GM13977 (cell line): Measurements from ENCODE around the gene PIAS4.

Experiments
- DNase-seq: peaks from one replicate; pipeline ENCODE4 v3.0.0; 2012; ENCODE audit warnings: low spot score
- in situ Hi-C: fragments of 300-500 bp; cut with MboI; formaldehyde crosslinking; loops from one replicate; pipeline ENCODE4 v1.12.0; 2022; ENCODE audit warnings: low sequenced_read_pairs, low pct_unique_long_range_greater_than_20kb, mixed read lengths, inconsistent platforms; ENCODE audit not compliant: unreplicated experiment
- TF ChIP-seq, protein P1 (sequence below): IDR thresholded peaks from 2 replicates; pipeline ENCODE4 v1.5.1; 2012; ENCODE audit warnings: mild to moderate bottlenecking, control low read depth; ENCODE audit not compliant: insufficient read depth; ENCODE audit errors: extremely low read depth, missing control alignments

Gene PIAS4

DNA sequence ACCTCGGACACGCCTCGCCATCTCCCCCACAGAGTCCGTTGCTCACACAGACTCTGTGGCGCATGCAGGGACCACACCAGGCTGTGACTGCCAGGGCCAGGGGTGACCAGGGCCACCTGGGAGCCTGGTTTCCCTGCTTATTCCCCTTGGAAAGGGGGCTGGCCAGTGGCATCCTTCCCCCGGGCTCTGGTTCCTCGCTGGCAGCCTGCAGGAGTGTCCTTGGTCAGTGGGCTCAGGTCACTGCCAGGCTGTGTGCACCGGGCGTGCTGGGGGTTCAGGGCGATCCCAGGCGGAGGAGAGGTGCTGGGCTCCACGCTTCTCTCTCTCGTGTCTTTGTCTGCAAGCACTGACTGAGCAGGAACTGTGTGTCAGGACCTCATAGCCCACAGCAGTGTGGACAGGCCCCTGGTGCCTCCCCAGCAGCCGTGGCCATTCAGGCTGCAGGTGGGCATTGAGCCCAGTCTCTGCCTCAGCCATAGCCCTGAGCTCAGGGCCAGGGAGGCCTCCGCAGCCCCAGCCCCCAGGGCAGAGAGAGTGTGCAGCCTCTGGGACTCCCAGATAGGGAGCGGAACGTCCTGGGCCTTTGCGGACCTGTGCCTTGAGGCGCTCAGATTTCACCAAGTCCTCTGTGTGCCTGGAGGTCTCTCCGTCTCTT is 6.5 kb downstream of the PIAS4 start:
- in situ Hi-C loops = no loop called here
- DNase-seq = no peak
- TF ChIP-seq, protein P1, sequence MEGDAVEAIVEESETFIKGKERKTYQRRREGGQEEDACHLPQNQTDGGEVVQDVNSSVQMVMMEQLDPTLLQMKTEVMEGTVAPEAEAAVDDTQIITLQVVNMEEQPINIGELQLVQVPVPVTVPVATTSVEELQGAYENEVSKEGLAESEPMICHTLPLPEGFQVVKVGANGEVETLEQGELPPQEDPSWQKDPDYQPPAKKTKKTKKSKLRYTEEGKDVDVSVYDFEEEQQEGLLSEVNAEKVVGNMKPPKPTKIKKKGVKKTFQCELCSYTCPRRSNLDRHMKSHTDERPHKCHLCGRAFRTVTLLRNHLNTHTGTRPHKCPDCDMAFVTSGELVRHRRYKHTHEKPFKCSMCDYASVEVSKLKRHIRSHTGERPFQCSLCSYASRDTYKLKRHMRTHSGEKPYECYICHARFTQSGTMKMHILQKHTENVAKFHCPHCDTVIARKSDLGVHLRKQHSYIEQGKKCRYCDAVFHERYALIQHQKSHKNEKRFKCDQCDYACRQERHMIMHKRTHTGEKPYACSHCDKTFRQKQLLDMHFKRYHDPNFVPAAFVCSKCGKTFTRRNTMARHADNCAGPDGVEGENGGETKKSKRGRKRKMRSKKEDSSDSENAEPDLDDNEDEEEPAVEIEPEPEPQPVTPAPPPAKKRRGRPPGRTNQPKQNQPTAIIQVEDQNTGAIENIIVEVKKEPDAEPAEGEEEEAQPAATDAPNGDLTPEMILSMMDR = no peak

DNA sequence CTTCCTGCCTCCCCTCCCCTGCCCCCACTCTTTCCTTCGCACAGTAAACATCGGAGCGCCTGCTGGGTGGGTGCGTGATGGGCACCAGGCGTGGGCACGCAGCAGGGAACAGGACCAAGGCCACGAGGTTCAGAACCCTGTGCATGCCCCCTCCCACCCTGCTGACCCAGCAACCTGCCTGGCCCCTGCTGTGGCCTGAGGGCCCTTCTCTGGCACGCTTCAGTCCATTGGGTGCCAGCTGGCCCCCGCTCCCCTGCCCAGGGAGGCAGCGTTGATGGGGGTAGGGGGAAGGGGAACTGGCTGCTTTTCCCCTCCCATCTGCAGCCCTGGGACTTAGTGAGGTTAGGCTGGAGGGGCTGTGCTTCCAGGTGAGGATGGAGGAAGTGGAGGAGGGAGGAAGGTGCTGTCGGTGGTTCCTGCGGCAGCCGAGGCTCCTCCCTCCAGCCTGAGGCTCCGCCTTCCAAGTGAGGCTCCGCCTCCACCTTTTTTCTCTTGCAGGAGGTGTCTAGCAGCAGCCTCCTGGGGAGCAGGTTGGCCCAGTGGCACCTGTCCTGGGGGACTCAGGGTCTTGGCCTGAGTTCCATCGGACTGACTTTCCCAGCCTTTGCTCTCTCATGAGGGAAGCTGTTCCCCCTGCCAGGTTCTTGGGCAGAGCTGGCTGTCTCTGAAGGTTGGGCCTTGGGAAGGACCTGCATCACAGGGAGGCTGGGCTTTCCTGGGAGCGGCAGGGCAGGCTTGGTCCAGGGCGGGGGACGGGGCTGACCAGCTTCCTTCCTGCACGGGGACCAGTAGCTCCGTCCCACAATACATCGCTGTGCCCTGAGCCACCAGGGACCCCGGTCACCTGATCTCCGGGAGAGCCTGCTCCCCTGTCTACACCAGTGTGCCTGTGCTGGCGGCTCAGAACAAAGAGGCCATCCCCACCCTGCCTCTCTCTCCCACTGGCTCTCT is 7.3 kb downstream of the PIAS4 start:
- in situ Hi-C loops = no loop called here
- TF ChIP-seq, protein P1 = no peak
- no peak for DNase-seq

GRCh38 chr19:4015705-4016402 is 8.3 kb downstream of the PIAS4 start:
- in situ Hi-C loops = no loop called here
- TF ChIP-seq, protein P1 = no peak
- no peak for DNase-seq

DNA sequence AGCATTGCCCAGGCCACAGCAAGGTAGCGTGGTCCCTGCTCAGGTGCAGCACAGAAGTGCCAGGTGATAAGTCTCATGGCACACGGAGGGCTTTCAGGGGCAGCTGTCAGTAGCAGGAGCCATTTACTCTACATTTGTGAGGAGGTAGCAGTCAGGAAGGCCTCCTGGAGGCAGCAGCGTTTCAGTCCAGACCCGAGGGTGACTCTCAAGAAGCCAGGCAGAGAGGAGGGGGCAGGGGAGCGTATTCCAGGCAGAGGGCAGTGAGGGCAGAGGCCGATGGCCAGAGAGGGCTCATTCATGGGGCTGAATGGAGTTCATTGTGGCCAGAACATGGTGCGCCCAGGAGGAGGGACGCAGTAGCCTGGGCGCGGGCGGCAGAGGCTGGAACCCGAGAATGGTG is 8.9 kb downstream of the PIAS4 start:
- in situ Hi-C loops = no loop called here
- DNase-seq = no peak
- TF ChIP-seq, protein P1 = no peak

DNA sequence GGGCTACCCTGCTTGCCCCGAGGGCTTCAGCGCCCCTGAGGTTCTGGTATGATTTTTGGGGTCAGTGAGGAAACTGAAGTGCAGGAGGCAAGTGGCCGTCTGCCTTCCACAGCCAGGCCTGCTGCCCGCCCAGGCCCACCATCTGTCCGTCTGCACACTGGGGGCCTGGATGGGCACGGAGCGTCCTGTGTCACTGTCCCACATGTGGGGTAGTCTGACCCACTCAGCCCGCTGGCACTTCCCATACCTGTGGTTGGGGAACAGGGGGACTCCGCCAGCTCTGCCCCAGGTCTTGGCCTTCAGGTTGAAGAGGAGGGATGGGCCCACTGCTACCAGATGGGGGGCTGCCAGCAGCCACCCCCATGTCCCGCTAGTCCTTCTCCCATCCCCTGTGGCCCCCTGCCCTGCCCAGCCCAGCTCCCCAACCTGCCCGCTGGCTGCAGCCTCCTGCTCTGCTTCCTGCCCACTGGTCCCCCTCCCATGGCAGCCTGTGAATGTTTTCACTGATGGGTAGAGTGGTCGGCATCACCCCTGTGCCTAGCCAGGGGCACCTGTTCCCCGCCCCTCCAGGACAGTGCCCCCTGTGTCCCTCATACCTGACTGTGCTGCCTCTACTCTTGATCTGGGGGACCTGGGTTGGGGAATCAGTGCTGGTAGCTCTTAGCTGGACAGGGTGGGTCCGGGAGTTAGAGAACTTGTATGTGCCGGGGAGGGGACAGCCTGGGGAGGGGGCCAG is 9.5 kb downstream of the PIAS4 start:
- in situ Hi-C loops = no loop called here
- TF ChIP-seq, protein P1 = no peak
- DNase-seq = no peak

DNA sequence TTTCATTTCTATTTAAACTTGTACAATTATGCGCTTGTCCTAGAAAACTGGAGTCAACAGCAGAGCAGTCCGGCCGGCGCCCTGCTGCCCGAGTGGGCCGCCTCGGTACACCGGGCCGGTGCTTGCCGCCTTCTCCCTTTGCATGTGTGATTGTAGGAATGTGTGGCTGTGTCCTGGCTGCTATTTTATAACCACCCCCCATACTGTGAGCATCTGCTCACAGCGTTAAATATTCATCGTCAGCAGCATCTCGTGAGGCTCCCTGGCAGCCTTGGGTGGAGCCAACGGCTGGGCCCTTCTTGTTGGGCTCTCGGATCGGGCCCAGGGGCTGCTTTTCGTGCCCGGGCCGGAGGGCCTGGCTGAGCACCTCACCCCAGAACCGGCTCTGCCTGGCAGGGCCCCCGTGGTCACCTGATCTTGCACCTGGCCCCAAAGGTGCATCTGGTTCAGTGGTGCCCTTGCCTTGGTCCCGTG is 10.6 kb downstream of the PIAS4 start:
- DNase-seq = no peak
- in situ Hi-C loops = no loop called here
- TF ChIP-seq, protein P1 = no peak
